HepG2 (cell line): ENCODE results near the gene EIF1. TPM values are rescaled to one million over a fixed set of nuclear protein-coding genes. Genes with fewer than 3 reads are reported as not detected.

Source experiments
- BHLHE40 ChIP-seq: IDR thresholded peaks from 2 replicates; pipeline ENCODE4 v1.6.1; 2011; ENCODE audit warnings: low read length, improper control_type of control experiment
- CHD2 ChIP-seq: IDR thresholded peaks from 2 replicates; pipeline ENCODE4 v1.6.1; 2011; ENCODE audit warnings: low read depth, low read length, improper control_type of control experiment
- DNMT1 ChIP-seq: sonication (generic); formaldehyde crosslinking; IDR thresholded peaks from 2 replicates; pipeline ENCODE4 v1.5.1; 2020; ENCODE audit warnings: mild to moderate bottlenecking, missing genetic modification reagents
- EED ChIP-seq: sonication (generic); formaldehyde crosslinking; IDR thresholded peaks from 2 replicates; pipeline ENCODE4 v1.5.0; 2020; ENCODE audit warnings: mild to moderate bottlenecking, missing genetic modification reagents
- FOXC1 ChIP-seq: sonication (generic); formaldehyde crosslinking; IDR thresholded peaks from 2 replicates; pipeline ENCODE4 v1.8.0; 2022; ENCODE audit warnings: mild to moderate bottlenecking, missing genetic modification reagents, borderline replicate concordance
- KDM3A ChIP-seq: IDR thresholded peaks from 2 replicates; pipeline ENCODE4 v1.6.1; 2018; ENCODE audit warnings: low read depth, missing compliant biosample characterization
- MXD4 ChIP-seq: IDR thresholded peaks from 2 replicates; pipeline ENCODE4 v1.6.1; 2016; ENCODE audit warnings: mild to moderate bottlenecking, missing biosample characterization, missing genetic modification reagents
- PITX1 ChIP-seq: sonication (generic); formaldehyde crosslinking; IDR thresholded peaks from 2 replicates; pipeline ENCODE4 v1.5.1; 2020; ENCODE audit warnings: mild to moderate bottlenecking, missing genetic modification reagents
- POLR2AphosphoS5 ChIP-seq: IDR thresholded peaks from 2 replicates; pipeline ENCODE4 v1.6.1; 2012; ENCODE audit warnings: low read depth, low read length
- RBAK ChIP-seq: sonication (generic); formaldehyde crosslinking; IDR thresholded peaks from 2 replicates; pipeline ENCODE4 v1.5.1; 2020; ENCODE audit warnings: mild to moderate bottlenecking, missing genetic modification reagents
- RORA ChIP-seq: sonication (generic); formaldehyde crosslinking; IDR thresholded peaks from 2 replicates; pipeline ENCODE4 v1.5.0; 2020; ENCODE audit warnings: mild to moderate bottlenecking, missing genetic modification reagents, moderate library complexity
- ZNF552 ChIP-seq: sonication (generic); formaldehyde crosslinking; IDR thresholded peaks from 2 replicates; pipeline ENCODE4 v1.9.0; 2022; ENCODE audit warnings: missing genetic modification reagents, mild to moderate bottlenecking, borderline replicate concordance
- ZNF792 ChIP-seq: IDR thresholded peaks from 2 replicates; pipeline ENCODE4 v1.6.1; 2016
- polyA plus RNA-seq, 8 experiments: library from polyadenylated mRNA; depleted of rRNA in 3 of 8; stranded (reverse) in 7 of 8; unstranded in 1 of 8; fragments of >200 nt; fragmentation: Illumina TruSeq in 4 of 8; extraction: Trizol in 4 of 8; gene quantifications; 2 replicates each; pipeline versions ENCODE4 v1.2.1 to v1.2.3, GENCODE V29; 2011 to 2016; ENCODE audit warnings: low read depth in 4 of 8, missing spikeins in 1 of 8, mixed read lengths in 1 of 8; ENCODE audit not compliant: insufficient read depth in 1 of 8
- total RNA-seq, 5 experiments: library from RNA; depleted of rRNA; stranded (reverse); fragments of >200 nt; fragmentation: Illumina TruSeq; extraction: Trizol; gene quantifications; 2 replicates each; pipeline ENCODE4 v1.2.3, GENCODE V29; 2016; ENCODE audit warnings: low read depth in 1 of 5
- TF ChIP-seq, protein P1 (sequence below): sonication (generic); formaldehyde crosslinking; IDR thresholded peaks from 2 replicates; pipeline ENCODE4 v1.4.0; 2020; ENCODE audit warnings: missing genetic modification reagents
- TF ChIP-seq, protein P2 (sequence below): sonication (generic); formaldehyde crosslinking; IDR thresholded peaks from 2 replicates; pipeline ENCODE4 v1.5.1; 2020; ENCODE audit warnings: mild to moderate bottlenecking, missing genetic modification reagents
- TF ChIP-seq, protein P3 (sequence below): sonication (generic); formaldehyde crosslinking; IDR thresholded peaks from 2 replicates; pipeline ENCODE4 v1.4.0; 2020; ENCODE audit warnings: missing genetic modification reagents
- TF ChIP-seq, protein P4 (sequence below): sonication (generic); formaldehyde crosslinking; conservative IDR thresholded peaks from 2 replicates; pipeline ENCODE4 v1.8.0; 2022; ENCODE audit warnings: mild to moderate bottlenecking, moderate library complexity, missing genetic modification reagents
- TF ChIP-seq, protein P5 (sequence below): sonication (generic); formaldehyde crosslinking; IDR thresholded peaks from 2 replicates; pipeline ENCODE4 v1.5.0; 2020; ENCODE audit warnings: missing genetic modification reagents

EIF1 gene
- total and polyA plus RNA-seq, 2 of the 13 experiments (the other 11 are each of a cell fraction or from before 2014, with no cell fraction given), result 147 to 517 TPM

DNA sequence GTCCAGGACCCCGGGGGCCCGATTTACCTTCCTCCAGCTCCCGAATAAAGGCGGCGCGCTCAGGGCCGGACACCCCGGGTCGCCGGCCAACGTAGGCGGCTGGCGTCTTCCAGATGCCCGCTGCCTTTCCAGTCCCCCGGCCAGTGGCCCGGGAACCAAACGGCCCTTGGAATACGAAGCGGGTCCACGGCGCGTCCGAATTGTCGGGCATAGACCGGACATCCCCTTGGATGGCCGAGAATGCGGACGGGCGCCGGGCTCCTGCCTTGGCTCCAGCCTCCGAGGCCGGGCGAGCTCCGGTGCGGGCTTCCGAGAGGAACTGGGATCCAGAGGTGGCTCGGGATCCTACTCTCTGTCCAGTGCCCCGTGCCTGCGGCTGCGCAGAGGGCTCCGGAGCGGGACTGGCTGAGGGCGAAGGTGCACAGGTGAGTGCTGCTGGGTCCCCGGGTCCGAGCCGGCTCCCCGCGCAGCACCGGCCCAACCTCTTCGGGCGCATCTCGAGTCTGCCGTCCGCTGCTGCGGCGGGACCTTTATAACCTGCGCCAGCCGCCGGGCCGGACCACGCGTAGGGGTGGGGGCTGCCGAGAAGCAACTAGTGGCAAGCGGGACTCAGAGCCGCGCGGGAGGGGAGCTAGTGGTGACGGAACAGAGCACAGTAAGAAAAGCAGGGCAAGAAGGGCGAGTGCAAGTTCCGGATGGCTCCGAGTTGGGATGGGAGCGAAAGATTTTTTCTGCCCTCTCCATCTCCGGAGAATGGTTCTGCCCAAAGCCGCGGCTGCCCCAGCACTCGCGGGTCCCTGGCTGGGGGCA lies 45.7 kb downstream of the EIF1 start, which contains the start of gene HAP1 (continued):
- TF ChIP-seq, protein P1, sequence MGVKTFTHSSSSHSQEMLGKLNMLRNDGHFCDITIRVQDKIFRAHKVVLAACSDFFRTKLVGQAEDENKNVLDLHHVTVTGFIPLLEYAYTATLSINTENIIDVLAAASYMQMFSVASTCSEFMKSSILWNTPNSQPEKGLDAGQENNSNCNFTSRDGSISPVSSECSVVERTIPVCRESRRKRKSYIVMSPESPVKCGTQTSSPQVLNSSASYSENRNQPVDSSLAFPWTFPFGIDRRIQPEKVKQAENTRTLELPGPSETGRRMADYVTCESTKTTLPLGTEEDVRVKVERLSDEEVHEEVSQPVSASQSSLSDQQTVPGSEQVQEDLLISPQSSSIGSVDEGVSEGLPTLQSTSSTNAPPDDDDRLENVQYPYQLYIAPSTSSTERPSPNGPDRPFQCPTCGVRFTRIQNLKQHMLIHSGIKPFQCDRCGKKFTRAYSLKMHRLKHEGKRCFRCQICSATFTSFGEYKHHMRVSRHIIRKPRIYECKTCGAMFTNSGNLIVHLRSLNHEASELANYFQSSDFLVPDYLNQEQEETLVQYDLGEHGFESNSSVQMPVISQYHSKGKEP (CRISPR knock-in tag), result no peak
- TF ChIP-seq, protein P2, sequence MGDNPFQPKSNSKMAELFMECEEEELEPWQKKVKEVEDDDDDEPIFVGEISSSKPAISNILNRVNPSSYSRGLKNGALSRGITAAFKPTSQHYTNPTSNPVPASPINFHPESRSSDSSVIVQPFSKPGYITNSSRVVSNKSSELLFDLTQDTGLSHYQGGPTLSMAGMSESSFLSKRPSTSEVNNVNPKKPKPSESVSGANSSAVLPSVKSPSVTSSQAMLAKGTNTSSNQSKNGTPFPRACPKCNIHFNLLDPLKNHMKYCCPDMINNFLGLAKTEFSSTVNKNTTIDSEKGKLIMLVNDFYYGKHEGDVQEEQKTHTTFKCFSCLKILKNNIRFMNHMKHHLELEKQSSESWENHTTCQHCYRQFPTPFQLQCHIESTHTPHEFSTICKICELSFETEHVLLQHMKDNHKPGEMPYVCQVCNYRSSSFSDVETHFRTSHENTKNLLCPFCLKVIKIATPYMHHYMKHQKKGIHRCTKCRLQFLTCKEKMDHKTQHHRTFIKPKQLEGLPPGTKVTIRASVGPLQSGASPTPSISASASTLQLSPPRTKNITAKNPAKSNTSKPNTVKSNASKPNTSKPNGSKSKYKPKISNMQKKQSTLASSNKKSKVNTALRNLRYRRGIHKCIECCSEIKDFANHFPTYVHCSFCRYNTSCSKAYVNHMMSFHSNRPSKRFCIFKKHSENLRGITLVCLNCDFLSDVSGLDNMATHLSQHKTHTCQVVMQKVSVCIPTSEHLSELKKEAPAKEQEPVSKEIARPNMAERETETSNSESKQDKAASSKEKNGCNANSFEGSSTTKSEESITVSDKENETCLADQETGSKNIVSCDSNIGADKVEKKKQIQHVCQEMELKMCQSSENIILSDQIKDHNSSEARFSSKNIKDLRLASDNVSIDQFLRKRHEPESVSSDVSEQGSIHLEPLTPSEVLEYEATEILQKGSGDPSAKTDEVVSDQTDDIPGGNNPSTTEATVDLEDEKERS (CRISPR knock-in tag), result no peak
- TF ChIP-seq PITX1 (CRISPR knock-in tag) (no peak), DNMT1 (CRISPR knock-in tag) (no peak; the same call in 1 of the 2 replicates), ZNF792 (CRISPR knock-in tag) (no peak), MXD4 (CRISPR knock-in tag) (no peak; the same call in 1 of the 2 replicates), BHLHE40 (peak; percentile 86), ZNF552 (CRISPR knock-in tag) (no peak), KDM3A (CRISPR knock-in tag) (0 out of 2 replicates have a peak, but pooled peaks have one; percentile 53), RBAK (no peak), FOXC1 (no peak; the same call in 1 of the 2 replicates), EED (no peak), RORA (CRISPR knock-in tag) (no peak), POLR2AphosphoS5 (peak; percentile 75; the same call in 1 of the 2 replicates), CHD2 (no peak)
- TF ChIP-seq, protein P3, sequence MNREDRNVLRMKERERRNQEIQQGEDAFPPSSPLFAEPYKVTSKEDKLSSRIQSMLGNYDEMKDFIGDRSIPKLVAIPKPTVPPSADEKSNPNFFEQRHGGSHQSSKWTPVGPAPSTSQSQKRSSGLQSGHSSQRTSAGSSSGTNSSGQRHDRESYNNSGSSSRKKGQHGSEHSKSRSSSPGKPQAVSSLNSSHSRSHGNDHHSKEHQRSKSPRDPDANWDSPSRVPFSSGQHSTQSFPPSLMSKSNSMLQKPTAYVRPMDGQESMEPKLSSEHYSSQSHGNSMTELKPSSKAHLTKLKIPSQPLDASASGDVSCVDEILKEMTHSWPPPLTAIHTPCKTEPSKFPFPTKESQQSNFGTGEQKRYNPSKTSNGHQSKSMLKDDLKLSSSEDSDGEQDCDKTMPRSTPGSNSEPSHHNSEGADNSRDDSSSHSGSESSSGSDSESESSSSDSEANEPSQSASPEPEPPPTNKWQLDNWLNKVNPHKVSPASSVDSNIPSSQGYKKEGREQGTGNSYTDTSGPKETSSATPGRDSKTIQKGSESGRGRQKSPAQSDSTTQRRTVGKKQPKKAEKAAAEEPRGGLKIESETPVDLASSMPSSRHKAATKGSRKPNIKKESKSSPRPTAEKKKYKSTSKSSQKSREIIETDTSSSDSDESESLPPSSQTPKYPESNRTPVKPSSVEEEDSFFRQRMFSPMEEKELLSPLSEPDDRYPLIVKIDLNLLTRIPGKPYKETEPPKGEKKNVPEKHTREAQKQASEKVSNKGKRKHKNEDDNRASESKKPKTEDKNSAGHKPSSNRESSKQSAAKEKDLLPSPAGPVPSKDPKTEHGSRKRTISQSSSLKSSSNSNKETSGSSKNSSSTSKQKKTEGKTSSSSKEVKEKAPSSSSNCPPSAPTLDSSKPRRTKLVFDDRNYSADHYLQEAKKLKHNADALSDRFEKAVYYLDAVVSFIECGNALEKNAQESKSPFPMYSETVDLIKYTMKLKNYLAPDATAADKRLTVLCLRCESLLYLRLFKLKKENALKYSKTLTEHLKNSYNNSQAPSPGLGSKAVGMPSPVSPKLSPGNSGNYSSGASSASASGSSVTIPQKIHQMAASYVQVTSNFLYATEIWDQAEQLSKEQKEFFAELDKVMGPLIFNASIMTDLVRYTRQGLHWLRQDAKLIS (CRISPR knock-in tag), result no peak
- TF ChIP-seq, protein P4, sequence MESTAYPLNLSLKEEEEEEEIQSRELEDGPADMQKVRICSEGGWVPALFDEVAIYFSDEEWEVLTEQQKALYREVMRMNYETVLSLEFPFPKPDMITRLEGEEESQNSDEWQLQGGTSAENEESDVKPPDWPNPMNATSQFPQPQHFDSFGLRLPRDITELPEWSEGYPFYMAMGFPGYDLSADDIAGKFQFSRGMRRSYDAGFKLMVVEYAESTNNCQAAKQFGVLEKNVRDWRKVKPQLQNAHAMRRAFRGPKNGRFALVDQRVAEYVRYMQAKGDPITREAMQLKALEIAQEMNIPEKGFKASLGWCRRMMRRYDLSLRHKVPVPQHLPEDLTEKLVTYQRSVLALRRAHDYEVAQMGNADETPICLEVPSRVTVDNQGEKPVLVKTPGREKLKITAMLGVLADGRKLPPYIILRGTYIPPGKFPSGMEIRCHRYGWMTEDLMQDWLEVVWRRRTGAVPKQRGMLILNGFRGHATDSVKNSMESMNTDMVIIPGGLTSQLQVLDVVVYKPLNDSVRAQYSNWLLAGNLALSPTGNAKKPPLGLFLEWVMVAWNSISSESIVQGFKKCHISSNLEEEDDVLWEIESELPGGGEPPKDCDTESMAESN (CRISPR knock-in tag), result peak; percentile 86; the same call in 1 of the 2 replicates
- TF ChIP-seq, protein P5, sequence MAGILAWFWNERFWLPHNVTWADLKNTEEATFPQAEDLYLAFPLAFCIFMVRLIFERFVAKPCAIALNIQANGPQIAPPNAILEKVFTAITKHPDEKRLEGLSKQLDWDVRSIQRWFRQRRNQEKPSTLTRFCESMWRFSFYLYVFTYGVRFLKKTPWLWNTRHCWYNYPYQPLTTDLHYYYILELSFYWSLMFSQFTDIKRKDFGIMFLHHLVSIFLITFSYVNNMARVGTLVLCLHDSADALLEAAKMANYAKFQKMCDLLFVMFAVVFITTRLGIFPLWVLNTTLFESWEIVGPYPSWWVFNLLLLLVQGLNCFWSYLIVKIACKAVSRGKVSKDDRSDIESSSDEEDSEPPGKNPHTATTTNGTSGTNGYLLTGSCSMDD (CRISPR knock-in tag), result no peak
